SK-N-SH (cell line): ENCODE measurements around the gene RALA.

Experiments
- CTCF ChIP-seq: fragments of 200-600 bp; sonication (generic); IDR thresholded peaks from 2 replicates; pipeline ENCODE4 v1.6.1; 2017; ENCODE audit warnings: antibody characterized with exemption, mild to moderate bottlenecking, moderate library complexity
- PBX3 ChIP-seq: IDR thresholded peaks from 2 replicates; pipeline ENCODE4; 2012
- TAF1 ChIP-seq: IDR thresholded peaks from 2 replicates; pipeline ENCODE4 v1.6.1; 2012; ENCODE audit warnings: low read depth, mild to moderate bottlenecking, low read length, moderate library complexity, borderline replicate concordance

- TF ChIP-seq CTCF (no peak), PBX3 (no peak), TAF1 (no peak)
These were observed 35.0 kb upstream of the RALA start for GRCh38 chr7:39588416-39588815.
